HCT116 (cell line): ENCODE results near the gene DIO3. TPM values are rescaled to one million over a fixed set of nuclear protein-coding genes. Genes with fewer than 3 reads are reported as not detected.

Experiments
- ATAC-seq: fragments of 200-7000 bp; cut with Tn5 transposase; 2 replicates; pipeline ENCODE4 v1.9.1; 2020; ENCODE audit warnings: mild to moderate bottlenecking, moderate library complexity
- BruUV-seq: library from RNA; stranded (reverse); fragments of 400-500 nt; replicated peaks from 2 replicates; lab custom pipeline; 2021; lab: Mats Ljungman, UMichigan
- CTCF ChIA-PET: fragments of 300-600 bp; sonication (Branson Sonifier 250); formaldehyde crosslinking; loops from one replicate; lab custom pipeline; 2021; ENCODE audit warnings: antibody characterized with exemption; lab: Charles Lee
- POLR2A ChIA-PET: fragments of 300-600, 350-600 bp; sonication (Branson Sonifier 250); formaldehyde crosslinking; loops from one replicate; lab custom pipeline; 2021; ENCODE audit warnings: antibody characterized with exemption; lab: Charles Lee
- RAD21 ChIA-PET, 2 experiments: fragments of 300-600 bp; sonication (Branson Sonifier 250); formaldehyde crosslinking; loops; one replicate each; lab custom pipeline; 2023; ENCODE audit warnings: low total read pairs in 2 of 2; ENCODE audit not compliant: uncharacterized antibody in 2 of 2, unreplicated experiment in 2 of 2, low non-redundant PET in 1 of 2; lab: Charles Lee
- DNase-seq: peaks from one replicate; pipeline ENCODE4 v3.0.0-alpha.2; 2010; ENCODE audit warnings: low read depth, low spot score
- H2AFZ ChIP-seq: fragments of 200-600 bp; shearing (Covaris generic), sonication (generic); 2 replicates; pipeline ENCODE4 v1.6.1; 2017; ENCODE audit warnings: low read depth, mixed run types, mixed read lengths, antibody characterized with exemption, low read length; ENCODE audit not compliant: poor library complexity, severe bottlenecking
- H3K27ac ChIP-seq: 2 replicates; pipeline ENCODE4 v1.5.1; 2012; ENCODE audit warnings: low read depth, low read length
- H3K27me3 ChIP-seq: fragments of 200-600 bp; sonication (generic); 2 replicates; pipeline ENCODE4 v1.6.1; 2016; ENCODE audit warnings: mixed run types, low read length, mixed read lengths; ENCODE audit not compliant: insufficient read depth
- H3K36me3 ChIP-seq, 2 experiments: fragments of 200-500 bp in 1 of 2; fragments of 200-600 bp in 1 of 2; sonication (Bioruptor generic) in 1 of 2; sonication (generic) in 1 of 2; 2 replicates each; pipeline versions ENCODE4 v1.5.1 to v1.6.1; 2014 to 2016; ENCODE audit warnings: low read length in 2 of 2, inconsistent platforms in 1 of 2, mixed read lengths in 1 of 2, mixed run types in 1 of 2; ENCODE audit not compliant: insufficient read depth in 2 of 2, control insufficient read depth in 1 of 2
- H3K4me1 ChIP-seq, 2 experiments: fragments of 200-600 bp in 1 of 2; sonication (generic) in 1 of 2; 2 replicates each; pipeline versions ENCODE4 v1.5.1 to v1.6.1; 2012 to 2017; ENCODE audit warnings: low read length in 2 of 2, inconsistent platforms in 1 of 2, mild to moderate bottlenecking in 1 of 2, mixed read lengths in 1 of 2, mixed run types in 1 of 2, moderate library complexity in 1 of 2; ENCODE audit not compliant: insufficient read depth in 2 of 2, control insufficient read depth in 1 of 2
- H3K4me2 ChIP-seq: fragments of 200-600 bp; sonication (generic); 2 replicates; pipeline ENCODE4 v1.6.1; 2017; ENCODE audit warnings: mixed run types, low read length, mixed read lengths
- H3K4me3 ChIP-seq, 2 experiments: fragments of 200-600 bp in 1 of 2; sonication (generic) in 1 of 2; replicated peaks in 1 of 2; 2 replicates each; pipeline ENCODE4 v1.5.1; 2011 to 2016; ENCODE audit warnings: low read length in 2 of 2, control low read depth in 1 of 2, low read depth in 1 of 2, mild to moderate bottlenecking in 1 of 2, mixed read lengths in 1 of 2, mixed run types in 1 of 2
- H3K79me2 ChIP-seq: fragments of 200-600 bp; sonication (generic); 2 replicates; pipeline ENCODE4 v1.6.1; 2017; ENCODE audit warnings: mild to moderate bottlenecking, mixed run types, low read length, moderate library complexity, mixed read lengths; ENCODE audit not compliant: insufficient read depth
- H3K9ac ChIP-seq: fragments of 200-600 bp; sonication (generic); 2 replicates; pipeline ENCODE4 v1.6.1; 2016; ENCODE audit warnings: low read length, mixed read lengths
- H3K9me2 ChIP-seq: fragments of 200-600 bp; sonication (generic), shearing (Covaris generic); 2 replicates; pipeline ENCODE4 v1.6.1; 2017; ENCODE audit warnings: mixed run types, mild to moderate bottlenecking, moderate library complexity; ENCODE audit not compliant: insufficient read depth
- H3K9me3 ChIP-seq, 2 experiments: fragments of 200-500 bp in 1 of 2; fragments of 200-600 bp in 1 of 2; sonication (Bioruptor generic) in 1 of 2; sonication (generic) in 1 of 2; 2 replicates each; pipeline ENCODE4 v1.6.1; 2014 to 2017; ENCODE audit warnings: low read length in 2 of 2, mixed read lengths in 2 of 2, inconsistent platforms in 1 of 2, low read depth in 1 of 2, mild to moderate bottlenecking in 1 of 2, mixed run types in 1 of 2, moderate library complexity in 1 of 2; ENCODE audit not compliant: control insufficient read depth in 1 of 2, insufficient read depth in 1 of 2
- H4K20me1 ChIP-seq: fragments of 200-600 bp; sonication (generic), shearing (Covaris generic); 2 replicates; pipeline ENCODE4 v1.6.1; 2017; ENCODE audit warnings: mixed run types, mild to moderate bottlenecking, moderate library complexity; ENCODE audit not compliant: insufficient read depth
- CBX3 ChIP-seq: IDR thresholded peaks from 2 replicates; pipeline ENCODE4 v1.6.1; 2012; ENCODE audit warnings: low read depth
- ELF1 ChIP-seq: IDR thresholded peaks from 2 replicates; pipeline ENCODE4 v1.6.1; 2012; ENCODE audit warnings: low read depth, borderline replicate concordance
- JUND ChIP-seq: IDR thresholded peaks from 2 replicates; pipeline ENCODE4 v1.6.1; 2012
- MAX ChIP-seq: IDR thresholded peaks from 2 replicates; pipeline ENCODE4 v1.6.1; 2012
- POLR2A ChIP-seq: IDR thresholded peaks from 2 replicates; pipeline ENCODE4 v1.7.0; 2011; ENCODE audit warnings: borderline replicate concordance; ENCODE audit not compliant: insufficient read depth, insufficient read length; ENCODE audit errors: extremely low read depth
- POLR2AphosphoS5 ChIP-seq: IDR thresholded peaks from 2 replicates; pipeline ENCODE4 v1.6.1; 2011; ENCODE audit warnings: mild to moderate bottlenecking, low read depth, low read length, moderate library complexity
- RAD21 ChIP-seq: IDR thresholded peaks from 2 replicates; pipeline ENCODE4 v1.6.1; 2012; ENCODE audit warnings: low read depth, mild to moderate bottlenecking
- YY1 ChIP-seq: IDR thresholded peaks from 2 replicates; pipeline ENCODE4 v1.6.1; 2011; ENCODE audit warnings: low read length, low read depth, moderate library complexity, mild to moderate bottlenecking; ENCODE audit not compliant: insufficient replicate concordance; ENCODE audit errors: extremely low read depth
- intact Hi-C: fragments of 100-400 bp; cut with micrococcal nuclease; formaldehyde crosslinking; loops from 2 replicates; pipeline ENCODE4 v1.10.0; 2022
- total RNA-seq: library from RNA; stranded (reverse); gene quantifications from one replicate; pipeline ENCODE4 v1.2.1, GENCODE V29; 2021; ENCODE audit not compliant: unreplicated experiment
- TF ChIP-seq, protein P1 (sequence below): IDR thresholded peaks from 2 replicates; pipeline ENCODE4 v1.6.1; 2012; ENCODE audit warnings: low read depth
- TF ChIP-seq, protein P2 (sequence below), 3 experiments: fragments of 200-600 bp in 1 of 3; sonication (generic) in 1 of 3; IDR thresholded peaks in 2 of 3; conservative IDR thresholded peaks in 1 of 3; 2 replicates each; pipeline ENCODE4 v1.5.1; 2012 to 2017; ENCODE audit warnings: low read depth in 2 of 3, low read length in 2 of 3, antibody characterized with exemption in 1 of 3, borderline replicate concordance in 1 of 3, control low read depth in 1 of 3, mild to moderate bottlenecking in 1 of 3, mixed read lengths in 1 of 3, mixed run types in 1 of 3, moderate library complexity in 1 of 3; ENCODE audit not compliant: insufficient read depth in 1 of 3

The DIO3 gene
- total RNA-seq, 1 experiment from 2014 or later: 0.34 TPM

GRCh38 chr14:101547107-101547738 is 14.1 kb upstream of the DIO3 start:
- Histone ChIP-seq H3K9me3 (no peaks in the 10 kb centered on the region), H3K79me2 (no peaks in the 10 kb centered on the region), H3K4me1 (peaks cover 1% of the 10 kb centered on the region in 2 experiments), H3K4me3 (no peak overlapping the region), H3K9me2 (no peaks in the 10 kb centered on the region), H3K4me2 (no peak overlapping the region), H3K9ac (no peak overlapping the region), H2AFZ (no peak overlapping the region), H3K27ac (no peak overlapping the region), H3K27me3 (no peaks in the 10 kb centered on the region), H4K20me1 (no peaks in the 10 kb centered on the region), H3K36me3 (no peaks in the 10 kb centered on the region)
- ChIA-PET CTCF (no interaction called here), POLR2A (no interaction called here), RAD21 (no interaction called here)
- ATAC-seq (no peak), DNase-seq (no peak)
- TF ChIP-seq MAX (no peak), CBX3 (no peak), POLR2A (no peak), JUND (no peak), POLR2AphosphoS5 (no peak), YY1 (no peak), RAD21 (no peak), ELF1 (no peak)
- TF ChIP-seq, protein P1, sequence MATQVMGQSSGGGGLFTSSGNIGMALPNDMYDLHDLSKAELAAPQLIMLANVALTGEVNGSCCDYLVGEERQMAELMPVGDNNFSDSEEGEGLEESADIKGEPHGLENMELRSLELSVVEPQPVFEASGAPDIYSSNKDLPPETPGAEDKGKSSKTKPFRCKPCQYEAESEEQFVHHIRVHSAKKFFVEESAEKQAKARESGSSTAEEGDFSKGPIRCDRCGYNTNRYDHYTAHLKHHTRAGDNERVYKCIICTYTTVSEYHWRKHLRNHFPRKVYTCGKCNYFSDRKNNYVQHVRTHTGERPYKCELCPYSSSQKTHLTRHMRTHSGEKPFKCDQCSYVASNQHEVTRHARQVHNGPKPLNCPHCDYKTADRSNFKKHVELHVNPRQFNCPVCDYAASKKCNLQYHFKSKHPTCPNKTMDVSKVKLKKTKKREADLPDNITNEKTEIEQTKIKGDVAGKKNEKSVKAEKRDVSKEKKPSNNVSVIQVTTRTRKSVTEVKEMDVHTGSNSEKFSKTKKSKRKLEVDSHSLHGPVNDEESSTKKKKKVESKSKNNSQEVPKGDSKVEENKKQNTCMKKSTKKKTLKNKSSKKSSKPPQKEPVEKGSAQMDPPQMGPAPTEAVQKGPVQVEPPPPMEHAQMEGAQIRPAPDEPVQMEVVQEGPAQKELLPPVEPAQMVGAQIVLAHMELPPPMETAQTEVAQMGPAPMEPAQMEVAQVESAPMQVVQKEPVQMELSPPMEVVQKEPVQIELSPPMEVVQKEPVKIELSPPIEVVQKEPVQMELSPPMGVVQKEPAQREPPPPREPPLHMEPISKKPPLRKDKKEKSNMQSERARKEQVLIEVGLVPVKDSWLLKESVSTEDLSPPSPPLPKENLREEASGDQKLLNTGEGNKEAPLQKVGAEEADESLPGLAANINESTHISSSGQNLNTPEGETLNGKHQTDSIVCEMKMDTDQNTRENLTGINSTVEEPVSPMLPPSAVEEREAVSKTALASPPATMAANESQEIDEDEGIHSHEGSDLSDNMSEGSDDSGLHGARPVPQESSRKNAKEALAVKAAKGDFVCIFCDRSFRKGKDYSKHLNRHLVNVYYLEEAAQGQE: no peak
- TF ChIP-seq, protein P2, sequence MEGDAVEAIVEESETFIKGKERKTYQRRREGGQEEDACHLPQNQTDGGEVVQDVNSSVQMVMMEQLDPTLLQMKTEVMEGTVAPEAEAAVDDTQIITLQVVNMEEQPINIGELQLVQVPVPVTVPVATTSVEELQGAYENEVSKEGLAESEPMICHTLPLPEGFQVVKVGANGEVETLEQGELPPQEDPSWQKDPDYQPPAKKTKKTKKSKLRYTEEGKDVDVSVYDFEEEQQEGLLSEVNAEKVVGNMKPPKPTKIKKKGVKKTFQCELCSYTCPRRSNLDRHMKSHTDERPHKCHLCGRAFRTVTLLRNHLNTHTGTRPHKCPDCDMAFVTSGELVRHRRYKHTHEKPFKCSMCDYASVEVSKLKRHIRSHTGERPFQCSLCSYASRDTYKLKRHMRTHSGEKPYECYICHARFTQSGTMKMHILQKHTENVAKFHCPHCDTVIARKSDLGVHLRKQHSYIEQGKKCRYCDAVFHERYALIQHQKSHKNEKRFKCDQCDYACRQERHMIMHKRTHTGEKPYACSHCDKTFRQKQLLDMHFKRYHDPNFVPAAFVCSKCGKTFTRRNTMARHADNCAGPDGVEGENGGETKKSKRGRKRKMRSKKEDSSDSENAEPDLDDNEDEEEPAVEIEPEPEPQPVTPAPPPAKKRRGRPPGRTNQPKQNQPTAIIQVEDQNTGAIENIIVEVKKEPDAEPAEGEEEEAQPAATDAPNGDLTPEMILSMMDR (IDR thresholded peaks at IDR 0.05 in 2 of 3, conservative IDR thresholded peaks at IDR 0.05 in 1 of 3; ENCODE audit: borderline replicate concordance in 1 of 3, insufficient read depth in 1 of 3, low read depth in 2 of 3, low read length in 2 of 3): no peak
- no TSS peak for BruUV-seq
- intact Hi-C loops: no loop called here
